Measurements from ENCODE around the gene SNX13.
A peak's percentile ranks its signal among the peaks of the same experiment; 100 is the strongest.
"Not testable (repeated sequence)": the region's sequence is repeated elsewhere in the genome, so short reads cannot be mapped to it uniquely, and the experiment has no call there.

SNX13 gene

DNA sequence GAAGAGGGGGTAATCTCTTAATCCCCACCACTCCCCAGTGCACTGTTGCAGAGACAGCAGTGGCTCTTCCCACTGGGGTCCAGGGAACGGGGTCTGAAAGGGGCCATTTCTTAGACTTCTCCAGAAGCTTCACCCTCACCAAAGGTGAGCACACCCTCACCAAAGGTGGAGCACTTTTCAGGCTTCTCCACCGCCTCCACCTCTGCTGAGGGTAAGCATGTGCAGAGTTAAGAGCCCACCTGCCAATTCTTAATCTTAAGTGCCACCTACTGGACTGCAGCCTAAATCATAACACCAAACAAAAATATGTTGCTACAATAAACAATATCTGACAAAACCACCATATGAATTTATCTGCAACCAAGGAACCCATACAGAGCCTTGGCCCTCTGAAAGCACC is 27.0 kb downstream of the SNX13 start:
- no peak for DNase-seq (ENCODE audit: low spot score)

DNA sequence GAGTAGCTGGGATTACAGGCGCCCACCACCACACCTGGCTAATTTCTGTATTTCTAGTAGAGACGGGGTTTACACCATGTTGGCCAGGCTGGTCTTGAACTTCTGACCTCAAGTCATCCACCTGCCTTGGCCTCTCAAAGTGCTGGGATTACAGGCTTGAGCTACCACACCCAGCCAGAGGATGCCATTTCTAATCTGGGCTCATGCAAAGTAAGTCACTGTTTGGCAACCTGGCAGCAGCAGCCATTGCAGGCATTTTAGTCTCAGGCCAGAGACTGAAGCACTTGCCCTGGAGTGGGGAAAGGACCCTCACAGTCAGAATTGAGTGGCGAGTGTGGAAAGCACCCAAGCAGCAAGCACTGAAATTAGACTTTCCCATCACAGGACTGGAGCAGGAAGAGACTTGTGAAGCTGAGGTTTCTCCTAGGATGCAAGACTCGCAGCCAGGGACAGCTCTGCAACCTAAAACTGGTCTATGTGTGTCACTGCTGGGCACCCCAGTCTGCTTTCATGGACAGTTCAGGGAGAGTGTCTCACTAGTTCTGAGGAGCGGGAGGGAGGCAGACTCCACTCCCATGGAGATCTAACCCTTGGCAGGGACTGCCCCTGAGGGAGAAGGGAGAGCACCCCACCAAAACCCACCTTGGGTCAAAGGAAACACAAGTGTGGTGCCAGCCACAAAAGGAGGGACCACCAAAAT is 27.6 kb downstream of the SNX13 start:
- no peak for DNase-seq (ENCODE audit: low spot score)

DNA sequence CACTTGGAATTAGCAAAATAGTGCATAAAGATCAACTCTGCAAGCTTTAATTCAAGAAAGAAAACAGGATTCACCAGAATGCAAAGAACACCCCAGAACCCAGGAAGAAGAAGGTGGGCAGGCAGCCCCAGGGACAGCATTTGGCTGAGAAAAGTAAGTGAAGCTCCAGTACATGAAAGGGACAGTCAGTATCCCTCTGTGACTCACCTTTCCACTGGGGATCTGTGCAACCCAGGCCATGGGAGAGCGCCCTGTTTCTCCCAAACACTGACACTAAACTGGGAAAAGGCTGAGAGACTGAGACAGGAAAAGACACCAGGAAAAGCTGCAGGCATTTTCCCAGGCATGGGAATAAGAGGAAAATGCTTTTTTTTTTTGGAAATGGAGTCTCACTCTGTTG is 28.2 kb downstream of the SNX13 start:
- no peak for DNase-seq (ENCODE audit: low spot score)

DNA sequence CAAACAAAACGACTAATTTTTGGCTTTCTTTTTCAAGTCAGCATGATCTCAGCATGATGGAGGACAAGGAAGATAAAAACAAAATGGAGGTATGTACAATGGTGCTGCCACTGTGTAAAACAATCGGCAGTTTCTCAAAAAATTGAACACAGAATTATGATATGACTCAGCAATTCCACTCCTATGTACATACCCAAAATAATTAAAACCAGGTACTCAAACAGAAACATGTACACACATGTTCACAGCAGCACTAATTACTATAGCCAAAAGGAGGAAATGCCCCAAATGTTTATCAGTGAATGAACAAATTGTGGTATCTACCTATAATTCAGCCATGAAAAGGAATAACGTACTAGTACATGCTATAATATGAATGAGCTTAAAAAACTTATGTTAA is 29.9 kb downstream of the SNX13 start:
- DNase-seq (ENCODE audit: low spot score): no peak

DNA sequence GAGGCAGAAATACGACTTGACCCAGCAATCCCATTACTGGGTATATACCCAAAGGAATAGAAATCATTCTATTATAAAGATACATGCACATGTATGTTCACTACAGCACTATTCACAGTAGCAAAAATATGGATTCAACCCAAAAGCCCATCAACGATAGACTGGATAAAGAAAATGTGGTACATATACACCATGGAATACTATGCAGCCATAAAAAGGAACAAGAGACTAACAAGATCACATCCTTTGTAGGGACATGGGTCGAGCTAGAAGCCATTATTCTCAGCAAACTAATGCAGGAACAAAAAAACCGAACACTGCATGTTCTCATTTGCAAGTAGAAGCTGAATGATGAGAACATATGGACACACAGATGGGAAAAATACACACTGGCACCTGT is 31.0 kb downstream of the SNX13 start:
- DNase-seq (ENCODE audit: low spot score): not testable (repeated sequence)

DNA sequence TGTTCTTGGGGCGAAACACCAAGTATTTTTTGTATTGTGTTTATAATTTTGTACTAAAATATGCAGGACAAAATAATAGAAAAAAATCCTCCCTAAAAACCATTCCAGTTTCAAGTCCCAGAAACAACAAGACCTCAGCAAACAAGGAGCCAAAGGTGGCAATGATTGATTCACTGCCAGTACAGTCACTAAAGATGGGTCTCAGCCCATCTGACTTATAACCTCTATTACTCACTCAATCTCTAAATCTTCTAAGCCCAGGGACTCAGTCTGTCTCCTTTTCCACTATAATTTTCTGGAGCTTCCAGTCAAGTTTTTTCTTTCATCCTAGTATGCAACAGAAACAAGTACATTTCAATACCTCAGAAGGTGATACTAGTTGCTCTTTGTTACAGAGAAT is 33.3 kb downstream of the SNX13 start:
- no peak for DNase-seq (ENCODE audit: low spot score)

DNA sequence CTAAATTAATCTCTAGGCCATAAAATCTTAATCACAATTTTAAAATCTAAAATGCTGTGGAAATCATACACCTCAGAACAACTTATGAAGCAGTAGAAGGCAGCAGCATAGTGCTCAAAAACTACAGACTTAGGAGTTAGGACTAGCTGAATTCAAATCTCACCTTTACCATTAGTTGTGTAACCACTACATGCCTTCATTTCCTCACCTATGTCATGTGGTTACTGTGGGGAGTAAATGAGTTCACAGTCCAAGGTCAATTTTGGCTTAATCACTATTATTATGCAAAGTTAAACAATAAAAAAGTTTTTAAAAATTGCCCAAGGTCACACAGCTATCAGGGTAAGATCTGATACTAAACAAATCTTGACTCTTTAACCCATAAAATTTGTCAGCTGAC is 37.0 kb downstream of the SNX13 start:
- no peak for DNase-seq (ENCODE audit: low spot score)

DNA sequence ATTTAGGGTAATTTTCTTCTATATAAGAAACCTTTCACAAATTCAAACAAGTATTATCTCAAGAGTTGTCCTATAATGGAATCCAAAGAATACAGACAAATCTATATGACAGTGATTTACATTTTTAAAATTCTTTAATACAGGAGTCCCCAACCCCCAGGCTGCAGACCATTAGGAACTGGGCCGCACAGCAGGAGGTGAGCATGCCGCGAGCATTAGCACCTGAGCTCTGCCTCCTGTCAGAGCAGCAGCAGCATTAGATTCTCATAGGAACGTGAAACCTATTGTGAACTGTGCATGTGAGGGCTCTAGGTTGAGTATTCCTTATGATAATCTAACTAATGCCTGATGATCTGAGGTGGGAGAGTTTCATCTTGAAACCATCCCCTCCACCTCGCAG is 37.7 kb downstream of the SNX13 start:
- no peak for DNase-seq (ENCODE audit: low spot score)

DNA sequence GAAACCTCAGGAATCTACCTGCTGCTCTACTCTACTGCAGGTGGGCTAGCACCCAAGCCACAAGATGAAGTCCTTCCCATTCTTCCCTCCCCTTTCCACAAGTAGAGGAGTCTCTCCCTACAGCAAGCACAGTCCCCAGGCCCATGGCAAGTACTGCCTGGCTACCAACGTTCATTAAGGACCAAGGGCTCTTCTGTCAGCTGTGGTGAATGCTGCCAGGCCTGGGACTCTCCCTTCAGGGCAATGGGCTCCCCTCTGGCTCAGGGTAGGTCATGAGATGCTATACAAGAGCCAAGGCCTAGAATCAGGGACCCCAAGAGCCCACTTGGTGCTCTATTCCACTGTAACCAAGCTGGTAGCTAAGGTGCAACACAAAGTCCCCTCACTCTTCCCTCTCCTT is 39.8 kb downstream of the SNX13 start:
- no peak for DNase-seq (ENCODE audit: low spot score)

- DNase-seq (ENCODE audit: low spot score): no peak
These were observed 42.2 kb downstream of the SNX13 start for GRCh38 chr7:17898111-17898510.

- DNase-seq (ENCODE audit: low spot score): no peak
These were observed 53.0 kb downstream of the SNX13 start for GRCh38 chr7:17887286-17887685.

DNA sequence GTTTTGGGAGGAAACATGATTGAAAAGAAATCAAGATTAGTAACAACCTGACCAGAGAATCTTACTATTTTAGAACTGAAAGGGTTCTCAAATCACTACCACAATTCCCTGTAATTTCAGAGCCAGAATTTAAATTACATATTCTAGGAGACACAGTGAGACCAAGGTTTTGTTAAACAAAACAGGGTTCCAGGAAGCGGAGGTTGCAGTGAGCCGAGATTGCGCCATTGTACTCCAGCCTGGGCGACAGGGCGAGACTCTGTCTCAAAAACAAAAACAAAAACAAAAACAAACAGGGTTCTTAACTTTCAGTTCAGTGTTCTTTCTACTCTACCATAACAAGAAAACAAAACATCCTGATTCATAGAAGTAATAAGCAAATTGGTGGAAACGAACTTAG is 57.6 kb downstream of the SNX13 start:
- no peak for DNase-seq (ENCODE audit: low spot score)

GRCh38 chr7:17879075-17879661 is 61.1 kb downstream of the SNX13 start:
- DNase-seq (ENCODE audit: low spot score): no peak

DNA sequence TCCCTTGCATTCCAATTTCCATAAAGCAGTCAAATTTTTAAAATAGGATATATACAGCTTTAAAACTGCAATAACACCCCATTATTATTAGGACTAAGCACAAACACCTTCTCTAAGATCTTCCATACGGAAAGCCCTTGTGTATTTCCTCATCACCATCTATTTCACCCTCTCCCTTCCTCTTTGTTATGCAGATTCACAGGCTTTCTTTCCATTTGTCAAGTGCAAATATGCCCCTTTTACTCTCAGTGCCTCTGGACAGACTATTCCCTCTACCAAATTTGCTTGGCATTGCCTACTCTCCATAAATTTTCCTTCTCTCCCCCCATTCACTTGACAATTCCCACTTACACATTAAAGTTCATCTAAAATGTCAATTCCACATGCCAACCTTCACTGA is 61.7 kb downstream of the SNX13 start:
- no peak for DNase-seq (ENCODE audit: low spot score)

- DNase-seq (ENCODE audit: low spot score): no peak
These were observed 68.3 kb downstream of the SNX13 start for GRCh38 chr7:17871815-17872533.

DNA sequence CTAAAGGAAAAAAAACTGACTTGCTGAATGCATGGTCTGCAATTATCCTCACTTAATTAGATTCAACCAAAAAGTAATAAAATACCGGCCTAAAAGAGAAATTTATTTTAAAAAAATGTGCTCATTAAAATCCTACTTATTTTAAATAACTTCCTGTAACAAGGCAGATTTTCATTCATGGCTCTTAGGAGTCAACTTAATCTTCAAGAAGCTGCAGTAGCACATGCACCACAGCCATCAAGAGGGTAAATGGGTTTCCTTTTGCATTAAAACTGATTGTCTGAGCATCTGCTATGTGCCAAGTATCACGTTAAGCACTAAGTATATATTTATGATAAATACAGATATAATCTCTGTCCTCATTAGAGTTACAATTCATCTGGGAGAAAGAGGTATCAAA is 69.9 kb downstream of the SNX13 start:
- DNase-seq (ENCODE audit: low spot score): no peak

- no peak for DNase-seq (ENCODE audit: low spot score)
These were observed 76.5 kb downstream of the SNX13 start for GRCh38 chr7:17863809-17864143.

DNA sequence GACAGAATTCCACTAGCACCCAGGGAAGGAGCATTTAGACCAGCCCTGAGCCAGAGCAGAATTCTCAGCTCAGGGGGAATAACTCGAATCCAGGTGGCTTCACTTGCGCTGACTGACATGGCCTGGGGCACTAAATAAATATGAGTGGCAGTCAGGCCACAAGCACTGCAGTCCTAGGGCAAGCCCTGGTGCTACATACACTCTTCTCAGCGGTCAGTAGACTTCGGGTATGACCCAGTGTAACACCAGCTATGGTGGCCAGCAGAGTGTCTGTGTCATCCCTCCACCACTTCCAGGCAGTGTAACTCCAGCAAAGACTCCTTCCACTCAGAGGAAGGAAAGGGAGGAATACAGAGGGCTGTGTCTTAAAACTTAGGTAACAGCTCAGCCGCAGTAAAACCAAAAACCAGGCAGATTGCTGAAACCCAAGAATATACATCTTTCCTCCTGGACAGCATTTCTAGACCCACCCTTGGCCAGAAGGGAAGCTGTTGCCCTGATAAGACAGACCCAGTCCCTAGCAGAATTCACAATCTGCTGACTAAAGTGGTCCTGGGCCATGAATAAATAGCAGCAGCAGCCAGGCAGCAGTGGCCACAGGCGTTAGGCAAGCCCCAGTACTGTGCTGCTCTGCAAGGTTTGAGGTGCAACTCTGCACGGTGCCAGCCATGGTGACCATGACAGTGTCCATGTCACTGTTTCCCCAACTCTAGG is 77.0 kb downstream of the SNX13 start:
- peak; percentile 18 for DNase-seq (ENCODE audit: low spot score)

- no peak for DNase-seq (ENCODE audit: low spot score)
These were observed 84.0 kb downstream of the SNX13 start for GRCh38 chr7:17856251-17856650.

DNA sequence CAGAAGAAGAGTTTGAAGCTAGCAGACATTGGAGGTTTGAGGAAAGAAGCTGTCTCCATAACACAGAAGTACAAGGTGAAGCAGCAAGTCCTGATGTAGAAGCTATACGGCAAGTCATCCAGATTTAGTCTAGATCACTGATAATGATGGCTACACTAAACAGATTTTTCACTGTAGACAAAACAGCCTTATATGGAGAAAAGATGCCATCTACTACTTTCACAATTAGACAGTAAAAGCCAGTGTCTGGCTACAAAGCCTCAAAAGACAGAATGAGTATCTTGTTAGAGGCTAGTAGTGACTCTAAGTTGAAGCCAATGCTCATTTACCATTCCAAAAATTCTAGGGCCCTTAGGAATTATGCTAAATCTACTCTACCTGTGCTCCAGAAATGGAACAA is 85.1 kb downstream of the SNX13 start:
- DNase-seq (ENCODE audit: low spot score): no peak

GRCh38 chr7:17854261-17855047 is 85.8 kb downstream of the SNX13 start:
- no peak for DNase-seq (ENCODE audit: low spot score)

- no peak for DNase-seq (ENCODE audit: low spot score)
These were observed 87.9 kb downstream of the SNX13 start for GRCh38 chr7:17852361-17852760.

Data from hematopoietic multipotent progenitor cell treated with erythropoietin and hydrocortisone succinate and interleukin-3 and kit ligand, for 17 days (in vitro differentiated cells).